K562 (cell line): ENCODE data around the gene FBXO28. TPM values are rescaled to one million over a fixed set of nuclear protein-coding genes. Genes with fewer than 3 reads are reported as not detected.
A peak's percentile ranks its signal among the peaks of the same experiment; 100 is the strongest.

Experiments used
- ATAC-seq: fragments of 200-7000 bp; cut with Tn5 transposase; 3 replicates; pipeline ENCODE4 v1.9.1; 2020; ENCODE audit warnings: moderate library complexity
- BruUV-seq: library from RNA; stranded (reverse); fragments of 400-500 nt; replicated peaks from 2 replicates; lab custom pipeline; 2021; lab: Mats Ljungman, UMichigan
- CTCF ChIA-PET: fragments of 300-600 bp; formaldehyde crosslinking; extraction: SDS; loops from one replicate; lab custom pipeline; 2021; ENCODE audit warnings: low intra/inter-chr PET ratio; lab: Yijun Ruan, JAX
- POLR2A ChIA-PET: fragments of 300-600, 350-650 bp; sonication (Branson Sonifier 250); formaldehyde crosslinking; extraction: SDS; loops from one replicate; lab custom pipeline; 2021; ENCODE audit warnings: antibody characterized with exemption, inconsistent platforms; lab: Yijun Ruan, JAX
- DNase-seq, 4 experiments: peaks; one replicate each; pipeline versions ENCODE4 v3.0.0 to v3.0.0-alpha.2; 2011 to 2018; ENCODE audit warnings: low spot score in 3 of 4, mixed read lengths in 3 of 4; ENCODE audit errors: extremely low read depth in 1 of 4
- FAIRE-seq: peaks from 2 replicates; lab custom pipeline; 2011; peaks lifted over from hg19 to GRCh38; lab: Jason Lieb, UNC
- H2AFZ ChIP-seq: 2 replicates; pipeline ENCODE4 v1.6.0; 2011; ENCODE audit warnings: low read depth, low read length, control low read depth, inconsistent platforms
- H3K27ac ChIP-seq: fragments of 200-600 bp; 3 replicates; pipeline ENCODE4 v1.8.0; 2011; ENCODE audit warnings: low read depth, mild to moderate bottlenecking, control low read depth, inconsistent platforms, low read length, moderate library complexity, mixed read lengths; ENCODE audit errors: extremely low read depth
- H3K27me3 ChIP-seq, 2 experiments: fragments of 300-600 bp in 1 of 2; 2 replicates in 1 of 2; 3 replicates in 1 of 2; pipeline versions ENCODE4 v1.6.0 to v1.8.0; 2011; ENCODE audit warnings: inconsistent platforms in 2 of 2, low read length in 2 of 2, mild to moderate bottlenecking in 1 of 2, mixed read lengths in 1 of 2, moderate library complexity in 1 of 2; ENCODE audit not compliant: control insufficient read depth in 2 of 2, insufficient read depth in 2 of 2
- H3K36me3 ChIP-seq: fragments of 300-600 bp; 3 replicates; pipeline ENCODE4 v1.8.0; 2011; ENCODE audit warnings: mild to moderate bottlenecking, low read length, inconsistent platforms; ENCODE audit not compliant: control insufficient read depth, insufficient read depth
- H3K4me1 ChIP-seq, 2 experiments: fragments of 200-600 bp in 1 of 2; replicated peaks in 1 of 2; 2 replicates in 1 of 2; 3 replicates in 1 of 2; pipeline versions ENCODE4 v1.5.1 to v1.8.0; 2011; ENCODE audit warnings: inconsistent platforms in 2 of 2, low read length in 2 of 2, mild to moderate bottlenecking in 1 of 2, mixed read lengths in 1 of 2, moderate library complexity in 1 of 2; ENCODE audit not compliant: control insufficient read depth in 2 of 2, insufficient read depth in 2 of 2
- H3K4me2 ChIP-seq: 2 replicates; pipeline ENCODE4 v1.6.1; 2011; ENCODE audit warnings: low read length, control low read depth, inconsistent platforms, mixed read lengths; ENCODE audit not compliant: insufficient read depth
- H3K4me3 ChIP-seq: fragments of 200-600 bp; sonication (generic), shearing (Covaris generic); 2 replicates; pipeline ENCODE4 v1.5.1; 2016; ENCODE audit warnings: control low read depth, inconsistent platforms
- H3K79me2 ChIP-seq: fragments of 200-600 bp; 3 replicates; pipeline ENCODE4 v1.8.0; 2011; ENCODE audit warnings: low read length, inconsistent platforms; ENCODE audit not compliant: control insufficient read depth, insufficient read depth
- H3K9ac ChIP-seq, 2 experiments: 2 replicates each; pipeline versions ENCODE4 v1.6.0 to v1.6.1; 2011; ENCODE audit warnings: low read depth in 2 of 2, low read length in 2 of 2, control low read depth in 1 of 2, inconsistent platforms in 1 of 2, mild to moderate bottlenecking in 1 of 2, mixed read lengths in 1 of 2; ENCODE audit not compliant: insufficient read depth in 1 of 2
- H3K9me1 ChIP-seq: one replicate; pipeline ENCODE4 v1.6.0; 2011; ENCODE audit warnings: inconsistent platforms, mild to moderate bottlenecking, low read length, moderate library complexity; ENCODE audit not compliant: control insufficient read depth, insufficient read depth
- H3K9me3 ChIP-seq: replicated peaks from 2 replicates; pipeline ENCODE4 v1.5.1; 2011; ENCODE audit warnings: low read depth, low read length, inconsistent platforms; ENCODE audit not compliant: control insufficient read depth, insufficient read depth
- H4K20me1 ChIP-seq: replicated peaks from 2 replicates; pipeline ENCODE4 v1.6.1; 2011; ENCODE audit warnings: low read length, inconsistent platforms, mixed read lengths; ENCODE audit not compliant: control insufficient read depth, insufficient read depth
- ARHGAP35 ChIP-seq: fragments of 450-650 bp; IDR thresholded peaks from 2 replicates; pipeline ENCODE4 v1.6.1; 2018; ENCODE audit not compliant: partially characterized antibody
- BACH1 ChIP-seq: fragments of 200-800 bp; sonication (Bioruptor generic); IDR thresholded peaks from 2 replicates; pipeline ENCODE4 v1.6.1; 2016; ENCODE audit warnings: missing genetic modification characterization, missing compliant biosample characterization
- BCOR ChIP-seq: fragments of 450-650 bp; IDR thresholded peaks from 2 replicates; pipeline ENCODE4 v1.6.1; 2016
- E4F1 ChIP-seq: fragments of 250-450 bp; sonication (Bioruptor Pico); IDR thresholded peaks from 2 replicates; pipeline ENCODE4 v1.5.0; 2021; ENCODE audit warnings: mild to moderate bottlenecking, borderline replicate concordance
- NFXL1 ChIP-seq: fragments of 450-650 bp; formaldehyde crosslinking; IDR thresholded peaks from 2 replicates; pipeline ENCODE4 v1.4.0; 2021; ENCODE audit warnings: mild to moderate bottlenecking
- NKRF ChIP-seq: fragments of 450-650 bp; IDR thresholded peaks from 2 replicates; pipeline ENCODE4 v1.6.1; 2016; ENCODE audit warnings: borderline replicate concordance
- PURB ChIP-seq: sonication (generic); formaldehyde crosslinking; IDR thresholded peaks from 2 replicates; pipeline ENCODE4 v1.9.0; 2021; ENCODE audit warnings: low read depth, mild to moderate bottlenecking, missing genetic modification reagents
- RBM25 ChIP-seq: fragments of 200-400 bp; formaldehyde crosslinking; IDR thresholded peaks from 2 replicates; pipeline ENCODE4 v1.6.1; 2018; ENCODE audit warnings: low read length, low read depth, moderate library complexity; ENCODE audit not compliant: severe bottlenecking
- SMARCA5 ChIP-seq: fragments of 450-650 bp; IDR thresholded peaks from 2 replicates; pipeline ENCODE4 v1.6.1; 2016
- SP1 ChIP-seq: sonication (generic); formaldehyde crosslinking; IDR thresholded peaks from 2 replicates; pipeline ENCODE4 v1.8.1; 2022; ENCODE audit warnings: mild to moderate bottlenecking, missing genetic modification reagents
- TRIM28 ChIP-seq: fragments of 450-650 bp; IDR thresholded peaks from 2 replicates; pipeline ENCODE4 v1.6.1; 2017
- XRCC4 ChIP-seq: IDR thresholded peaks from one replicate; pipeline ENCODE4 v1.6.1; 2011; ENCODE audit not compliant: insufficient read depth, insufficient read length; ENCODE audit errors: extremely low read depth
- ZC3H11A ChIP-seq: IDR thresholded peaks from 2 replicates; pipeline ENCODE4 v1.6.1; 2012; ENCODE audit warnings: low read depth, low read length, improper control_type of control experiment
- ZNF121 ChIP-seq: sonication (generic); formaldehyde crosslinking; conservative IDR thresholded peaks from 2 replicates; pipeline ENCODE4 v1.8.0; 2022; ENCODE audit warnings: missing genetic modification reagents
- ZNF134 ChIP-seq: fragments of 250-450 bp; sonication (Bioruptor Pico); conservative IDR thresholded peaks from 2 replicates; pipeline ENCODE4 v1.4.0; 2020
- ZNF146 ChIP-seq: IDR thresholded peaks from one replicate; pipeline ENCODE4 v1.6.1; 2018; ENCODE audit warnings: missing compliant biosample characterization; ENCODE audit not compliant: unreplicated experiment
- ZNF217 ChIP-seq: sonication (generic); formaldehyde crosslinking; IDR thresholded peaks from 2 replicates; pipeline ENCODE4 v1.8.0; 2022; ENCODE audit warnings: mild to moderate bottlenecking, missing genetic modification reagents
- ZNF3 ChIP-seq: fragments of 250-450 bp; sonication (Bioruptor Pico); IDR thresholded peaks from 2 replicates; pipeline ENCODE4 v1.5.0; 2021; ENCODE audit warnings: mild to moderate bottlenecking, moderate library complexity
- ZSCAN29 ChIP-seq: fragments of 450-650 bp; IDR thresholded peaks from 2 replicates; pipeline ENCODE4 v1.6.1; 2017
- WGBS: fragments of 100-300 bp; shearing (Covaris generic); methylation state at CpG from one replicate; pipeline ENCODE4 v1.1.6; 2016; ENCODE audit warnings: low coverage, mixed read lengths; ENCODE audit not compliant: insufficient coverage; ENCODE audit errors: missing lambda C conversion rate; 5-methylcytosine and 5-hydroxymethylcytosine counted together
- in situ Hi-C: fragments of 300-500 bp; cut with MboI; formaldehyde crosslinking; loops from 4 replicates; pipeline ENCODE4 v1.15.0; 2018; ENCODE audit warnings: inconsistent platforms, mixed read lengths
- intact Hi-C: fragments of 100-400 bp; cut with micrococcal nuclease; formaldehyde crosslinking; loops from 2 replicates; pipeline ENCODE4 v1.14.2; 2022
- polyA plus RNA-seq, 8 experiments: library from polyadenylated mRNA; depleted of rRNA in 4 of 8; stranded (reverse) in 5 of 8; unstranded in 3 of 8; fragments of >200 nt; fragmentation: Nextera tagmentation in 2 of 8; fragmentation: Illumina TruSeq in 1 of 8; extraction: Ambion mirVana in 2 of 8; extraction: Trizol in 1 of 8; gene quantifications; 2 replicates each; pipeline versions ENCODE4 v1.2.1 to v1.2.3, GENCODE V29; 2011 to 2014; ENCODE audit warnings: inconsistent platforms in 1 of 8, missing spikeins in 1 of 8
- total RNA-seq, 7 experiments: library from RNA; depleted of rRNA in 6 of 7; stranded (reverse); fragments of >200 nt in 6 of 7; fragmentation: Illumina TruSeq in 2 of 7; extraction: Trizol in 2 of 7; gene quantifications; 2 replicates each; pipeline versions ENCODE4 v1.2.1 to v1.2.3, GENCODE V29; 2011 to 2021; ENCODE audit warnings: low replicate concordance in 1 of 7

Gene FBXO28
- total and polyA plus RNA-seq, 9 of the 15 experiments (the other 6 are each of a cell fraction or from before 2014, with no cell fraction given) = 4.1 to 34.8 (median 25.3) TPM

- no peaks in the 10 kb centered on the region for H3K4me1 ChIP-seq
- intact Hi-C loops (no loop called here), in situ Hi-C loops (no loop called here)
- H3K4me2 ChIP-seq = no peak overlapping the region
- peaks cover 41% of the 10 kb centered on the region for H3K36me3 ChIP-seq
- no TSS peak for BruUV-seq
- H3K9ac ChIP-seq = no peak overlapping the region
- CTCF ChIA-PET = no interaction called here
- H4K20me1 ChIP-seq = no peaks in the 10 kb centered on the region
- no peak overlapping the region for H3K4me3 ChIP-seq
- WGBS = 97% methylated on average over 8 of the region's 8 CpGs
- POLR2A ChIA-PET = interaction anchor here (0.8 to 2.2 kb wide), 4 partner anchors 10 to 15 kb away, joined by 3 to 9 read pairs (median 6); partner anchors contain the start of gene DEGS1
- ATAC-seq (no peak), DNase-seq (peak in 1 of 4 experiments; percentile 10), FAIRE-seq (no peak)
- TF ChIP-seq ZNF134 (no peak), NFXL1 (CRISPR knock-in tag) (no peak), ZC3H11A (no peak), ZNF146 (CRISPR knock-in tag) (no peak), SP1 (CRISPR knock-in tag) (no peak), BACH1 (tag) (no peak), E4F1 (CRISPR knock-in tag) (no peak), ARHGAP35 (no peak), ZNF3 (CRISPR knock-in tag) (no peak), SMARCA5 (0 out of 2 replicates have a peak, but pooled peaks have one; percentile 20), TRIM28 (no peak), BCOR (peak; percentile 79), ZSCAN29 (no peak), XRCC4 (no peak), NKRF (no peak), PURB (CRISPR knock-in tag) (no peak), RBM25 (peak; percentile 64), ZNF217 (CRISPR knock-in tag) (no peak), ZNF121 (CRISPR knock-in tag) (peak; percentile 97)
- H3K9me1 ChIP-seq = no peaks in the 10 kb centered on the region
- no peaks in the 10 kb centered on the region for H3K27me3 ChIP-seq
- H2AFZ ChIP-seq = no peak overlapping the region
- H3K9me3 ChIP-seq = no peaks in the 10 kb centered on the region
- no peak overlapping the region for H3K27ac ChIP-seq
- H3K79me2 ChIP-seq = peaks cover 20% of the 10 kb centered on the region
Observed at GRCh38 chr1:224193319-224193966, 79.5 kb downstream of the FBXO28 start.
